ENCODE measurements around the gene MT1E.
"Not testable (repeated sequence)": the region's sequence is repeated elsewhere in the genome, so short reads cannot be mapped to it uniquely, and the experiment has no call there.

The MT1E gene

GRCh38 chr16:56647641-56648431, 22.3 kb downstream of the MT1E start:
- no peak for DNase-seq (ENCODE audit: low spot score)

DNA sequence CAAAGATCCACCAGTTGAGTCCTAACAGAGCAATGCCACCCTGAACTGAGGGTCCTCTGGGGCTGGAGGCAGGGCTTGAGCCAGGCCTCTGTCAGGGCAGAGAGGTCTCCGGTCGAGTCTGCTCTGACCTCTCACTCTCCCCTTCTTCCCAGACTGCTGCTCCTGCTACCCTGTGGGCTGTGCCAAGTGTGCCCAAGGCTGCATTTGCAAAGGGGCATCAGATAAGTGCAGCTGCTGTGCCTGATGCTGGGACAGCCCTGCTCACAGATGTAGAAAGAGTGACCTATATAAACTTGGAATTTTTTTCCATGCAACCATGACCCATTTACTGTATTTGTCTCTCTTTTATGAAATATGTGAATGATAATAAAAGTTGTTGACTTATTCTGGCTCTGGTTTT, 23.7 kb downstream of the MT1E start:
- DNase-seq (ENCODE audit: low spot score): no peak

DNA sequence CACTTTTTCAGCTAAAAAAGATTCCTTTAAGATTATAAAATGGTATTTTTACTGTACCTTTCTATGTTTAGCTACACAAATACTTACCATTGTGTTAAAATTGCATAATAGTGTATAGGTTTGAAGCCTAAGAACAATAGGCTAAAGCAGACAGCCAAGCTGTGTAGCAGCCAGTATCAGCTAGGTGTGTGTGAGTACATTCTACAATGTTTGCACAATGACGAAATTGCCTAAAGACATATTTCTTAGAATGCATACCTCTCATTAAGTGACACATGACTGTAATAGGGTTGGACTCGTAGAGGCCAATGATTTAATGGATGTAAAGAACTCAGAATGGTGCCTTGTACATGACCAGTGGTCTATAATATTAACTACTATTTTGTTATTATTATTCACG, 24.2 kb downstream of the MT1E start:
- DNase-seq (ENCODE audit: low spot score): no peak

DNA sequence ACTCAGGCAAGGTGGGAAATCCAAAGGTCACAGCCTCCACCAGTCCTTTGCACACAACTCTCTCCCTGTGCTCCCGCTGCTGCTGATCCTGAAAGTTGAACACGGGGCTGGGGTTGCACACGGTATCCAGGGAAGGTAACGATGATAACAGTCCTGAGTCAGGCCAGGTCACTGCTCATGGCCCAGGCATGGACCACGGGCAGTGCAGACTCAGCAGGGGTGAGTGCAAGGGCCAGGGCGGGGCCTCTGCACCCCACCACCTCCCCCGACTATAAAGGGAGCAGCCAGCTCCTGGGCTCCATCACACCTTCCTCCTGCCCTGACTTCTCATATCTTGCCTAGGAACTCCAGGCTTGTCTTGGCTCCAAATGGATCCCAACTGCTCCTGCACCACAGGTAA, 26.0 kb downstream of the MT1E start, which contains the start of gene MT1B:
Gene MT1B (plus strand): TSS at position 301 of the 400 bp plus-strand sequence. CDS start 68 bp downstream, at position 369.
- DNase-seq (ENCODE audit: low spot score): no peak

DNA sequence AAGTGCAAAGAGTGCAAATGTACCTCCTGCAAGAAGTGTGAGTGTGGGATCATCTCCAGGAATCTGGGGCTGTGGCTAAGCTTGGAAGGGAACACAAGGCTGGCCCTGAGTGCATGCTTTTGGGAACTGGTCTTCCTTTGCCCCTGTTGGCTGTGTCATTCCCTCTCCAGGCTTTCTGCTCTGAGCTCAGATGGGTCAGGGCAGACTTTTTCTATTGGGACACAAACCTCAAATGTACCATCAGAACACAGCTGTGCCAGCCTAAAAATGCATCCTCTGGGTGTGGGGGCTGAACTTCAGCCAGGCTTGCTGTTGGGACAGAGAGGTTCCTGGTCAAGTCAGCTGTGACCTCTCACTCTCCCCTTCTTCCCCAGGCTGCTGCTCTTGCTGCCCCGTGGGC, 27.0 kb downstream of the MT1E start:
- DNase-seq (ENCODE audit: low spot score): no peak

DNA sequence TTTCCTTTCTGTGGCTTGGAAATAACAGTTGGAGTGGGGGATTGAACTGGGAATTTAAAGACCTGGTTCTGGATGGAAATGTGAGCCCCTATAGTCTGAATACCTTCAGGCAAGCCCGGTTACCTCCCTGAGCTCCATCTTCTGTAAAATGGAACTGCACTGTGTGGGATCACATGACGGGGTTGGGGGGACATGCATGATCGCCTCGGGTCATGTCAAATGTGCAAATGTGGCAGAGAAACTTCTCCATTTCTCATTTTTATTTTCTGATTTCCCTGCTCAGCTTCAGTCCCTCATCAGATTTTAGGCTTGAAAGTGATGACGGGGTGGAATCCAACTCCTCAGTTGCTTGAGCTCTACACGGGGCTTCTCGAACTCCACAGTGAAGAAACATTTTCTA, 27.6 kb downstream of the MT1E start:
- no peak for DNase-seq (ENCODE audit: low spot score)

DNA sequence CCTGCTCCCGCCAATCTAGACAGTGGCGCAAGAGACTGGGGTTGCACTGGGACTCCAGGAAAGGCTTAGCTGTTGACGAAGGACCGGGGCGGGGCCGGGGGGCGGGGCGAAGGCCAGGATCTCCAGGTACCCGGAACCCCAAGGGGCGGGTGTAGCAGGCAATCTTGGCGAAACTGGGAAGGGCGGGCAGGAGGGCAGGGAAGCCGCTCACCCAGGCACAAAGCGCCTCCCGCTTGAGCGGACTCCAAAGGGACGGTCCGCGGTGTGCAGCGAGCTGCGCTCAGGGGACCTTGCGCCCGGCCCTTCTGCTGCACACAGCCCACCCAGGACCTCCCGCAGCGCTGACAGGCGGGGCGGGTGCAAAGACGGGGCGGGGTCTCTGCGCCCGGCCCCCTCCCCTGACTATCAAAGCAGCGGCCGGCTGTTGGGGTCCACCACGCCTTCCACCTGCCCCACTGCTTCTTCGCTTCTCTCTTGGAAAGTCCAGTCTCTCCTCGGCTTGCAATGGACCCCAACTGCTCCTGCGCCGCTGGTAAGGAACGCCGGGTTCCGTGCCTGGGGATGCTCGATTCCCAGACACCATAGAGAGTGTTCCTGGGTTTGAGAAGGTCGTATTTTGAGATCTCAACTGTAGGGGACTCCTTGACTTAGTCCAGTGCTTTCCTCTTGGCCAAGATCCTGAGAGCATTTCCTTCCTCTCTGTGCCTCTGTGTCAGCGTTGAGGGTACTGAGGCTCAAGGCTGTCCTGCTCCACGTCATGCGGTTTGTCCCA, 32.2 kb downstream of the MT1E start, which contains the start of gene MT1F:
Gene MT1F (plus strand): TSS at position 405 of the 772 bp plus-strand sequence. CDS start 100 bp downstream, at position 505.
- peak; percentile 62 for DNase-seq (ENCODE audit: low spot score)

- DNase-seq (ENCODE audit: low spot score): no peak
Observed at GRCh38 chr16:56658327-56658875, 32.8 kb downstream of the MT1E start.

DNA sequence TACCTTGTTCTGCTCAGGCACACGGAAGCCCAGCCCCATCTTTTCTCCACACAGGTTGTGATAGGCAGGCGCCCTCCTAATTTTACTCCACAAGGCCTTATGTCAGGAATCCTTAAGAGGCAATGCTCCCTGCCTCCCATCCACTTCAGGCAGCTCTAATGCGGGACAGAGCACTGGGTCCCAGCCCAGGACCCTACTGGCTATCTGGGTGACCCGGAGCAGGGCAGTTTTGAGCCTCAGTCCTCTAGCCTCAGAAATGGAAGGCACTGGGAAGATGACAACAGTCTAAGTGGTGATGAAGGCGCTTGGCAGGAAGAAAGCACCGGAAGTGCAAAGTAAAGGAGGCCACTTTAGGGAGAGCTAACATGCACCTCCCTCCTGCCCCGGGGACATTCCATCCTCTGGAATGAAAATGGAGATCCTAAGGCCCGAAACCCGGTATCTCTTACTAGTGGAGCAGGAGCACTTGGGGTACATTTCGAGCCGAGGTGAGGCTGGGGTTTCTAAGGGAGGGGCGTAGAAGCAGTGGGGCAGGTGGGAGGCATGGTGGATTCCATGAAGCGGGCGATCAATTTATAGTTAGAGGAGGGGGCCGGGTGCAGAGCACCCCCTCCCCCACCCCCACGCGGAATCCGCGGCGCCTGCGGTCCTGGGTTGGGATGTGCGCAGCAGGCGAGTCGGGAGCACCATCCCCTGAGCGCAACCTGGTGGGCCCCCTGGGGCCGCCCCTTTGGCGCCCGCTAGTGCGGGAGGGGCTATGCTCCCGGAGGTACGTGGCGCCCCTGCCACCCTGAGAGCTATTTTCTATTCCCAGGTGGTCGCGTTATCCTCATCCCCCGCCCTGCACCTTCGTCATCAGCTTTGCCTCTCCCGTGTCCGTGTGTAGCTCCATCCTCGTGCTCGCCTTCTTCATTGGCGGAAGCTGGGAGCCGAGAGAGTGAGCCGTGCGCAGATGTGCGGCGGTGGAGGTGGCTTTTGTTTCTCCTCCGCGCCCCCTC, 37.1 kb downstream of the MT1E start:
- no peak for DNase-seq (ENCODE audit: low spot score)

DNA sequence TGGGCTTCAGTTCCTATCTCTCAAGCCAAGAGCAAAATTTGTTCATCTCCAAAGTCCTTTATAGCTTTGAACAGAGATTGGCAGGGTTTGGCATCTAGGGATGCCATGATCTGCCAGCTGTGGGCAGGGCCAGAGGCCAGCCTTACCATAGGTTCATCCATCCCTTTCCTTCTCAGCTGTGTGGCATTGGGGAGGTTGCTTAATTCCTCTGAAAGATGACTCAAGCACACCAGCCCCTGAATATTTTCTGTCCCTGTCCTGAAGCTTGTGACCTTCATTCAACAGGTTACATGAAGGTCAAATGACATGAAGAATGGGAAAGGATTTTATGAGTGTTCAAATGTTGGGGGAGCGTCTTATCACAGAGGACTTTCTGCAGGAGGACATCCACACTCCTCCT, 38.9 kb downstream of the MT1E start:
- DNase-seq (ENCODE audit: low spot score): no peak

DNA sequence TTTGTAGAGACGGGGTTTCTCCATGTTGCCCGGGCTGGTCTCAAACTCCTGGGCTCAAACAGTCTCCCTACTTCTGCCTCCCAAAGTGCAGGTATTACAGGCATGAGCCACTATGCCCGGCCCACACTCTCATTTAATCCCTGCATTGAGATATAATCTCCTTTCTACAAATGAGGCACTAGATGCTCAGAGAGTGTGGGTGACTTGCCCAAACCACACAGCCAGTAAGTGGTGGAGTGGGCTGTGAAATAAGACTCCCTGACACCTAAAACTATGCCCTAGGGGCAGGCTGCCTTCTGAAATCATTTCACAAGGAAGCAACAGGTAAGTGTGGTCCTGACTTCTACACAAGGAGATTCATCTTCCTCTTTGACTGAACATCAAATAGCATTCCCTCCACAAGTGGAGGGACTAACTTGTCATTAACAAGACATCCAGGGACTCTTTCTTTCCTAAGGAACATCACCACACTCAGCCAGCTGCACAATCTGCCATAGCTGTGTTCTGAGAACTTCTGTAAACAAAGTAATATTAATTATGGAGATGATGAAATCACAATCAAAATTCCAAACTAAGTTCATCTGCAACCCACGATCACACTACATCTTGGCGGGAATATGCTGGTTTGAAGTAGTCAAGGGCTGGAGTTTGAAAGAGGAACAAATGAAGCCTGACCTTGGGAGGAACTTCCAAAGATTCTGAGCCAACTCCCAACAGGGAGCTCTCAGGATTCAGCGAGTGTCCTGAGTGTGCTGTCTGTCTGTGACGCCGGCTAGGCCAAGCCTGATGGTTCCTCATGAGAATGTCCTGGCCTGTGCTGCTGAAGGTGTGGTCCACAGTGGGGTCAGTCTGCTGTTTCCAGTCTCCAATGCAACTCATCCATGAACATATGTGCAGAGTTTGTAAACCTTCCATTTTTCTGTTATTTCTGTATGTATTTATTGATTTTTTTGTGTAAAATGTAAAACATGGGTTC, 40.0 kb downstream of the MT1E start:
- DNase-seq (ENCODE audit: low spot score): not testable (repeated sequence)

- no peak for DNase-seq (ENCODE audit: low spot score)
Observed at GRCh38 chr16:56667581-56668571, 42.3 kb downstream of the MT1E start, which contains the start of gene MT1G. MT1G (minus strand) TSS chr16:56668065; CDS start chr16:56667993, 72 bp downstream.

DNA sequence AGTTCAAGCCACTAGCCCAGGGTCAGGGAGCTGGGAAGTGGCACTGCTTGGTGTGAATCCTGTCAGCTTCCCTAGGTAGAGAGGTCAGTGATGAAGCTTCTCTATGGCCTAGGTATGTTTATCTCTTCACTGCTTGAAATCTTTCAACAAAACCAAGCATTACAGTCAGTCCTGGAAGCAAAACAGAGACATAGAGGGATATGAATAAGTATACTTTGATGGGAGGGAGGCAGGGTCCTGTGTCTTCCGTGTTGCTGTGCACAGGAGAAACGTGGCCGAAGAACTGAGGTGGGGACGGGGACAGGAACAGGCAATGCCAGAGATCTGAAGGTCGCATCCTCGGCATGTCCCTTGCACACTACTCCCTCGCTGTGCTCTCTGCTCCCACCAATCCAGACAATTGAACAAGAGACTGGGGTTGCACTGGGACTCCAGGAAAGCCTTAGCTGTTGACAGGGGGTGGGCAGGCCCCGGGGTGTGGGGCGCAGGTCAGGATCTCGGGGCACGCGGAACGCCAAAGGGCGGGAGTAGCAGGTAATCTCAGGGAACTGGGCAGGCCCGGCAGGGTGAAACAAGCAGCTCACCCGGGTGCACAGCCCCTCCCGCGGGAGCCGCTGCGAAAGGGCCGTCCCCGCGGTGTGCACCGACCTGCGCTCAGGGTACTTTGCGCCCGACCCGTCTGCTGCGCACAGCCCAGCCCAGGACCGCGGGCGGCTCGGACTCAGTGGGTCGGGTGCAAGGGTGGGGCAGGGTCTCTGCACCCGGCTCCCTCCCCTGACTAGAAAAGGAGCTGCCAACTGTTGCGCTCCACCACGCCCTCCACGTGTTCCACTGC, 43.6 kb downstream of the MT1E start, which contains the start of gene MT1H:
Gene MT1H (plus strand): TSS at position 810 of the 835 bp plus-strand sequence. CDS start 71 bp downstream, outside the sequence.
- no peak for DNase-seq (ENCODE audit: low spot score)

- no peak for DNase-seq (ENCODE audit: low spot score)
Observed at GRCh38 chr16:56669840-56670619, 44.4 kb downstream of the MT1E start.

GRCh38 chr16:56670620-56670934, 45.0 kb downstream of the MT1E start:
- DNase-seq (ENCODE audit: low spot score): no peak

DNA sequence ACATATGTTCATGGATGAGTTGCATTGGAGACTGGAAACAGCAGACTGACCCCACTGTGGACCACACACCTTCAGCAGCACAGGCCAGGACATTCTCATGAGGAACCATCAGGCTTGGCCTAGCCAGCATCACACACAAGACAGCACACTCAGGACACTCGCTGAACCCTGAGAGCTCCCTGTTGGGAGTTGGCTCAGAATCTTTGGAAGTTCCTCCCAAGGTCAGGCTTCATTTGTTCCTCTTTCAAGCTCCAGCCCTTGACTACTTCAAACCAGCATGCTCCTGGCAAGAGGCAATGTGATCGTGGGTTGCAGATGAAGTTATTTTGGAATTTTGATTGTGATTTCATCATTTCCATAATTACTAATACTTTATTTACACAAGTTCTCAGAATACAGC, 46.1 kb downstream of the MT1E start:
- not testable (repeated sequence) for DNase-seq (ENCODE audit: low spot score)

DNA sequence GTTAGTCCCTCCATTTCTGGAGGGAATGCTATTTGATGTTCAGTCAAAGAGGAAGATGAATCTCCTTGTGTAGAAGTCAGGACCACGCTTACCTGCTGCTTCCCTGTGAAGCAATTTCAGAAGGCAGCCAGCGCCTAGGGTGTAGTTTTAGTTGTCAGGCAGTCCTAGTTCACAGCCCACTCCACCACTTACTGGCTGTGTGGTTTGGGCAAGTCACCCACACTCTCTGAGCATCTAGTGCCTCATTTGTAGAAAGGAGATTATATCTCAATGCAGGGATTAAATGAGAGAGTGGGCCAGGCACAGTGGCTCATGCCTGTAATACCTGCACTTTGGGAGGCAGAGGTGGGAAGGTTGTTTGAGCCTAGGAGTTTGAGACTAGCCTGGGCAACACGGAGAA, 46.6 kb downstream of the MT1E start:
- not testable (repeated sequence) for DNase-seq (ENCODE audit: low spot score)

Data from RKO (cell line).